Panc1 (cell line): ENCODE results near the gene CANT1.

ENCODE experiments used
- CTCF ChIP-seq: fragments of 450-650 bp; IDR thresholded peaks from 2 replicates; pipeline ENCODE4 v1.5.1; 2017; ENCODE audit warnings: mild to moderate bottlenecking
- POLR2AphosphoS5 ChIP-seq: IDR thresholded peaks from 2 replicates; pipeline ENCODE4 v1.6.1; 2012; ENCODE audit warnings: mild to moderate bottlenecking, low read depth, low read length, moderate library complexity
- REST ChIP-seq, 2 experiments: IDR thresholded peaks; 2 replicates each; pipeline ENCODE4 v1.6.1; 2011 to 2012; ENCODE audit warnings: low read depth in 2 of 2, control low read depth in 1 of 2, low read length in 1 of 2, mild to moderate bottlenecking in 1 of 2, moderate library complexity in 1 of 2; ENCODE audit not compliant: insufficient read depth in 1 of 2
- SIN3A ChIP-seq: IDR thresholded peaks from 2 replicates; pipeline ENCODE4 v1.6.1; 2012; ENCODE audit warnings: low read depth, mild to moderate bottlenecking, low read length, moderate library complexity, borderline replicate concordance; ENCODE audit not compliant: insufficient read depth
- TCF7L2 ChIP-seq: IDR thresholded peaks from 2 replicates; pipeline ENCODE4 v1.6.1; 2011; ENCODE audit warnings: mild to moderate bottlenecking, low read depth, low read length, inconsistent platforms

GRCh38 chr17:79036596-79036995 is 27.0 kb upstream of the CANT1 start:
- TF ChIP-seq CTCF, result no peak
- TF ChIP-seq SIN3A, result no peak
- no peak for TF ChIP-seq POLR2AphosphoS5
- no peak for TF ChIP-seq REST (IDR thresholded peaks at IDR 0.05; ENCODE audit: insufficient read depth in 1 of 2, low read depth in 2 of 2, low read length in 1 of 2)
- TF ChIP-seq TCF7L2, result no peak
